Transverse colon (tissue), 4 donors: ENCODE data around the gene ZCCHC8. TPM values are rescaled to one million over a fixed set of nuclear protein-coding genes. Genes with fewer than 3 reads are reported as not detected.

Source experiments
- DNase-seq: peaks from one replicate; pipeline ENCODE4 v3.0.0-alpha.2; 2019
- H3K27ac ChIP-seq, 4 donors: fragments of 200-600 bp; sonication (generic); 2 replicates each; pipeline ENCODE4 v1.5.1; 2016 to 2018; ENCODE audit warnings: inconsistent platforms in 4 of 4
- H3K27me3 ChIP-seq: fragments of 200-600 bp; sonication (generic); 2 replicates; pipeline ENCODE4 v1.5.1; 2017; ENCODE audit warnings: inconsistent platforms
- H3K36me3 ChIP-seq, 4 donors: fragments of 200-600 bp; sonication (generic); 2 replicates each; pipeline ENCODE4 v1.5.1; 2017 to 2019; ENCODE audit warnings: inconsistent platforms in 4 of 4
- H3K4me1 ChIP-seq, 4 donors: fragments of 200-600 bp; sonication (generic); 2 replicates each; pipeline ENCODE4 v1.5.1; 2017 to 2020; ENCODE audit warnings: inconsistent platforms in 4 of 4
- H3K4me3 ChIP-seq, 4 donors: fragments of 200-600 bp; sonication (generic); 1 replicate in 1 of 4; 2 replicates in 3 of 4; pipeline versions ENCODE4 v1.5.1 to v1.6.1; 2017 to 2019; ENCODE audit warnings: inconsistent platforms in 4 of 4
- H3K9me3 ChIP-seq, 2 donors: fragments of 200-600 bp; sonication (generic); 2 replicates each; pipeline ENCODE4 v1.5.1; 2017 to 2019; ENCODE audit warnings: inconsistent platforms in 2 of 2
- CTCF ChIP-seq, 5 experiments: fragments of 200-600 bp in 3 of 5; fragments of 450-650 bp in 2 of 5; sonication (generic) in 3 of 5; IDR thresholded peaks; 1 replicate in 2 of 5; 2 replicates in 3 of 5; pipeline ENCODE4 v1.5.1; 2016 to 2017; ENCODE audit warnings: antibody characterized with exemption in 5 of 5, inconsistent platforms in 3 of 5, mild to moderate bottlenecking in 2 of 5, moderate library complexity in 1 of 5
- EP300 ChIP-seq: sonication (generic); formaldehyde crosslinking; IDR thresholded peaks from one replicate; pipeline ENCODE4 v1.6.1; 2017; ENCODE audit warnings: antibody characterized with exemption, low read depth
- POLR2A ChIP-seq: fragments of 450-650 bp; IDR thresholded peaks from one replicate; pipeline ENCODE4 v1.6.1; 2016; ENCODE audit warnings: antibody characterized with exemption, mild to moderate bottlenecking, moderate library complexity
- POLR2AphosphoS5 ChIP-seq, 3 donors: sonication (generic); formaldehyde crosslinking; IDR thresholded peaks; one replicate each; pipeline ENCODE4 v1.6.1; 2016; ENCODE audit warnings: antibody characterized with exemption in 3 of 3
- WGBS, 2 donors: methylation state at CpG; one replicate each; pipeline ENCODE4 v1.1.5; 2018; ENCODE audit warnings: low coverage in 1 of 2; 5-methylcytosine and 5-hydroxymethylcytosine counted together
- in situ Hi-C, 4 donors: fragments of 200-750 bp; cut with MboI; loops; one replicate each; pipeline versions ENCODE4 v1.15.0 to v1.15.1; 2017; ENCODE audit warnings: low sequenced_read_pairs in 3 of 4, low pct_ligation_motif_present in 1 of 4, low pct_unique_long_range_greater_than_20kb in 1 of 4
- intact Hi-C: fragments of 100-400 bp; cut with DNase I; formaldehyde crosslinking; loops from one replicate; pipeline ENCODE4 v1.15.1; 2023; ENCODE audit warnings: low total_unique reads
- total RNA-seq, 4 donors: library from RNA; depleted of rRNA; stranded (reverse); fragments of >200 nt; gene quantifications; one replicate each; pipeline ENCODE4 v1.1.0, GENCODE V29; 2016

ZCCHC8 gene
- total RNA-seq, 4 donors from 2014 or later = 15.9 to 28.4 (median 19.9) TPM

DNA sequence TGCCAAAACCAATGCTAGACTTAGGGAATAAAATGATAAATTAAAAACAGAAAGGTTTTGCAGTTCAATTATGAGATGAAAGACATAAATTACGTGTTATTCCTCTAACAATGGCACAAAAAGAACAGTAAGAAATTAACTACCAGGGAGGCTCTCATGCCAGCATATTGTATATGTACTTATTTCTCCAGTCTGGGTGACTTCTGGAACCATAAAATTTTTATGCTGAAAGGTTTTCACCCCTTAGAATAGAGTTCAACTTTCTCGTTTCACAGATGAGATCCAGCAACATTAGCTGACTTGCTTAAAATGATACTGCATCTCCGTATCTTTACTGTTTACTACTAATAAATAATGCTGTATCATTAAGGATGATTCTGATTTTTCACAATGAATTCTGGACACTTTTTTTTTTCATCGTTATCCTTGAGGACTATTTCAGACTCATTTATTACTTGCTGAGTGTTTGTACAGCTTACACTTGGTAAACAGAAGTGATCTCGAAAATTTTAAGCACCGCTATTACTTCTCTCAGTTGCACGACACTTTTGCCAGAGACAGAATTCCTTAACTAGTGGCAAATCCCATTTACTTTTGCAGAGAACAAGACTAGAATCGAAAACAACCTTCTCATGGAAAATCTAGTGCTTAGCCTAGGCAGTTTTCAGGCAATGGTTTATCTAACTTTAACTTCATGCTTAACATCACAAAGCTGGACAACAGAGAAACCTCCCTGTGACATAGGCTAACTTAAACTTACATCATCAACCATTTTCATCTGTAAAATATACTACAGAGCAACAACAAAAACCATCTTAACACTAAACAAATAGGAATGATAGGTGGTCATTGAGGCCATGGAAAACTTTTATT lies 23.4 kb upstream of the ZCCHC8 start:
- in situ Hi-C loops (no loop called here), intact Hi-C loops (no loop called here)
- peak overlapping the region in 3 of 4 donors; percentile 28 to 62 (median 35) for H3K4me3 ChIP-seq
- H3K4me1 ChIP-seq = peaks cover 29 to 54% (median 40%) of the 10 kb centered on the region in 4 donors
- no peak for DNase-seq
- TF ChIP-seq POLR2AphosphoS5 (IDR thresholded peaks at IDR 0.05) = no peak
- TF ChIP-seq POLR2A = no peak
- TF ChIP-seq EP300 = no peak
- no peak for TF ChIP-seq CTCF (IDR thresholded peaks at IDR 0.05)
- WGBS, 2 donors = 7 to 10% methylated on average over 8 of the region's 8 CpGs
- H3K36me3 ChIP-seq = peaks cover 0 to 32% (median 14%) of the 10 kb centered on the region in 4 donors
- H3K27ac ChIP-seq = peak overlapping the region; percentile 76 to 97 (median 78)
- no peaks in the 10 kb centered on the region for H3K9me3 ChIP-seq
- no peaks in the 10 kb centered on the region for H3K27me3 ChIP-seq

- intact Hi-C loops (no loop called here), in situ Hi-C loops (no loop called here)
- TF ChIP-seq EP300 = no peak
- no peak for TF ChIP-seq POLR2AphosphoS5 (IDR thresholded peaks at IDR 0.05)
- no peak for TF ChIP-seq POLR2A
- no peak for TF ChIP-seq CTCF (IDR thresholded peaks at IDR 0.05)
- H3K4me1 ChIP-seq = peaks cover 29 to 50% (median 39%) of the 10 kb centered on the region in 4 donors
- H3K4me3 ChIP-seq = peak overlapping the region in 1 of 4 donors; percentile 62
- DNase-seq = no peak
- 33 to 47% methylated on average over 5 to 8 of the region's 8 CpGs for WGBS, 2 donors
- no peaks in the 10 kb centered on the region for H3K27me3 ChIP-seq
- peak overlapping the region in 3 of 4 donors; percentile 76 to 80 (median 77) for H3K27ac ChIP-seq
- no peaks in the 10 kb centered on the region for H3K9me3 ChIP-seq
- peaks cover 0 to 40% (median 18%) of the 10 kb centered on the region in 4 donors for H3K36me3 ChIP-seq
These were observed 22.5 kb upstream of the ZCCHC8 start for GRCh38 chr12:122523280-122523679.

GRCh38 chr12:122520676-122521075 lies 19.9 kb upstream of the ZCCHC8 start:
- no peak overlapping the region for H3K4me3 ChIP-seq
- H3K4me1 ChIP-seq = peaks cover 25 to 39% (median 31%) of the 10 kb centered on the region in 4 donors
- no peaks in the 10 kb centered on the region for H3K9me3 ChIP-seq
- no peak for DNase-seq
- no peak overlapping the region for H3K27ac ChIP-seq
- no peaks in the 10 kb centered on the region for H3K27me3 ChIP-seq
- intact Hi-C loops = no loop called here
- WGBS, 2 donors = 91 to 93% methylated on average over 4 of the region's 4 CpGs
- in situ Hi-C loops = no loop called here
- peaks cover 0 to 66% (median 33%) of the 10 kb centered on the region in 4 donors for H3K36me3 ChIP-seq
- TF ChIP-seq EP300 (no peak), POLR2A (no peak), POLR2AphosphoS5 (IDR thresholded peaks at IDR 0.05) (no peak), CTCF (IDR thresholded peaks at IDR 0.05) (no peak)

- Histone ChIP-seq H3K27ac (no peak overlapping the region), H3K9me3 (no peaks in the 10 kb centered on the region), H3K36me3 (peaks cover 0 to 78% (median 39%) of the 10 kb centered on the region in 4 donors), H3K4me3 (no peak overlapping the region), H3K27me3 (no peaks in the 10 kb centered on the region), H3K4me1 (peaks cover 20 to 30% (median 22%) of the 10 kb centered on the region in 4 donors)
- no peak for DNase-seq
- intact Hi-C loops = no loop called here
- in situ Hi-C loops = no loop called here
- TF ChIP-seq POLR2A = no peak
- no peak for TF ChIP-seq CTCF (IDR thresholded peaks at IDR 0.05)
- no peak for TF ChIP-seq EP300
- TF ChIP-seq POLR2AphosphoS5 (IDR thresholded peaks at IDR 0.05) = no peak
- 92% methylated on average over 1 of the region's 1 CpG for WGBS, 2 donors
These were observed 18.7 kb upstream of the ZCCHC8 start for GRCh38 chr12:122519418-122519817.
